Osteocyte (in vitro differentiated cells): ENCODE data around the gene TM4SF4. TPM values are rescaled to one million over a fixed set of nuclear protein-coding genes. Genes with fewer than 3 reads are reported as not detected.
A peak's percentile ranks its signal among the peaks of the same experiment; 100 is the strongest.
"Not testable (repeated sequence)": the region's sequence is repeated elsewhere in the genome, so short reads cannot be mapped to it uniquely, and the experiment has no call there.

Source experiments
- DNase-seq: peaks from one replicate; pipeline ENCODE4 v3.0.0; 2021; ENCODE audit warnings: mixed read lengths; ENCODE audit not compliant: unreplicated experiment; ENCODE audit errors: extremely low spot score
- H3K27ac Mint-ChIP-seq: one replicate; pipeline ENCODE4 v1.8.0; 2021; ENCODE audit warnings: mild to moderate bottlenecking, mixed read lengths; ENCODE audit not compliant: unreplicated experiment
- H3K27me3 Mint-ChIP-seq: one replicate; pipeline ENCODE4 v1.8.0; 2021; ENCODE audit warnings: mixed read lengths; ENCODE audit not compliant: unreplicated experiment
- H3K36me3 Mint-ChIP-seq: one replicate; pipeline ENCODE4 v1.8.0; 2021; ENCODE audit warnings: mixed read lengths; ENCODE audit not compliant: unreplicated experiment
- H3K4me1 Mint-ChIP-seq: one replicate; pipeline ENCODE4 v1.8.0; 2021; ENCODE audit warnings: mixed read lengths; ENCODE audit not compliant: unreplicated experiment
- H3K4me3 Mint-ChIP-seq: one replicate; pipeline ENCODE4 v1.8.0; 2021; ENCODE audit warnings: mild to moderate bottlenecking, moderate library complexity, mixed read lengths; ENCODE audit not compliant: unreplicated experiment
- H3K9me3 Mint-ChIP-seq: one replicate; pipeline ENCODE4 v1.8.0; 2021; ENCODE audit warnings: mixed read lengths; ENCODE audit not compliant: unreplicated experiment
- total RNA-seq: library from RNA; stranded (reverse); gene quantifications from 2 replicates; pipeline ENCODE4 v1.2.1, GENCODE V29; 2021
- TF ChIP-seq, protein P1 (sequence below): fragments of 200-600 bp; sonication (generic); IDR thresholded peaks from 2 replicates; pipeline ENCODE4 v1.5.0; 2021; ENCODE audit warnings: antibody characterized with exemption, mild to moderate bottlenecking, moderate library complexity

Gene TM4SF4
- total RNA-seq, 1 donor from 2014 or later, result not detected

DNA sequence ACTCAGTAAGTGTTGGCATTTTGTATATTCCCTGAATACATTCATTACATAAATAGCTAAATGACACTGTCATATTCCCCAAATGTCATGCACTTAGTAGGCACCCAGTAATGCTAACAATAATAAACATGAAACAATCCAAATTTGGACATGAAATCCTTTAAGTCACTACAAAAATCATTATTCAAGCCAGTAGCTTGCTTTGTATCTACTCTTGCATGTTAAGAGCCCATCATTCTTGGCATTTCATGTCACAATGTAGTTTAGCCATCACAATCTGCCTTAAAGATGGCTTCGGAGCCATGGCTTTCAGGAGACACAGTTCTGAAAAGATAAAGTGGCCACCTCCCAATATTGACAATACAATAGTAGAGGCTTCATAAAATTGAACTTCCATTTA is 32.9 kb upstream of the TM4SF4 start:
- H3K36me3 Mint-ChIP-seq, result no peaks in the 10 kb centered on the region
- H3K4me1 Mint-ChIP-seq, result peaks cover 25% of the 10 kb centered on the region
- no peak overlapping the region for H3K4me3 Mint-ChIP-seq
- TF ChIP-seq, protein P1, sequence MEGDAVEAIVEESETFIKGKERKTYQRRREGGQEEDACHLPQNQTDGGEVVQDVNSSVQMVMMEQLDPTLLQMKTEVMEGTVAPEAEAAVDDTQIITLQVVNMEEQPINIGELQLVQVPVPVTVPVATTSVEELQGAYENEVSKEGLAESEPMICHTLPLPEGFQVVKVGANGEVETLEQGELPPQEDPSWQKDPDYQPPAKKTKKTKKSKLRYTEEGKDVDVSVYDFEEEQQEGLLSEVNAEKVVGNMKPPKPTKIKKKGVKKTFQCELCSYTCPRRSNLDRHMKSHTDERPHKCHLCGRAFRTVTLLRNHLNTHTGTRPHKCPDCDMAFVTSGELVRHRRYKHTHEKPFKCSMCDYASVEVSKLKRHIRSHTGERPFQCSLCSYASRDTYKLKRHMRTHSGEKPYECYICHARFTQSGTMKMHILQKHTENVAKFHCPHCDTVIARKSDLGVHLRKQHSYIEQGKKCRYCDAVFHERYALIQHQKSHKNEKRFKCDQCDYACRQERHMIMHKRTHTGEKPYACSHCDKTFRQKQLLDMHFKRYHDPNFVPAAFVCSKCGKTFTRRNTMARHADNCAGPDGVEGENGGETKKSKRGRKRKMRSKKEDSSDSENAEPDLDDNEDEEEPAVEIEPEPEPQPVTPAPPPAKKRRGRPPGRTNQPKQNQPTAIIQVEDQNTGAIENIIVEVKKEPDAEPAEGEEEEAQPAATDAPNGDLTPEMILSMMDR, result no peak
- H3K27ac Mint-ChIP-seq, result no peak overlapping the region
- H3K27me3 Mint-ChIP-seq, result no peaks in the 10 kb centered on the region
- DNase-seq, result no peak
- no peaks in the 10 kb centered on the region for H3K9me3 Mint-ChIP-seq

DNA sequence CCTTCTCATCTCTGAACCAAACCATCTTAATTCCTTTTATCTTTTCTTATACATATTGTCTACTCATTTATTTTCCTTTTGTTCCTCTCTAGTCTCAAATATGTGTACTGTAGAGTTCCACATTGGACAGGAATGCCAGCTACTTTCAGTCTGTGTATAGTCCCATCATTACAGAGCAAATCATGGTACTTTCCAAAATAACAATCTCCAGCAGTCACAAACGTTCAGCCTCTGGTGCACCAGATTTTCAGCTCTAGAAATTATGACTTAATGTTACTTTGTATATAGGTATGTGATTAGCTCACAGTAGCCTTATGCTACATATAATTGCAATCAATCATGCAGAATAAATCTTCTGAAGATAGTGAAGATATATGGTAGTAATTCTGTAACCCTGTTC is 32.5 kb upstream of the TM4SF4 start:
- Mint-ChIP-seq H3K36me3 (no peaks in the 10 kb centered on the region), H3K9me3 (no peaks in the 10 kb centered on the region), H3K4me3 (no peak overlapping the region), H3K27ac (no peak overlapping the region), H3K27me3 (no peaks in the 10 kb centered on the region), H3K4me1 (peaks cover 25% of the 10 kb centered on the region)
- DNase-seq, result no peak
- TF ChIP-seq, protein P1, result no peak

DNA sequence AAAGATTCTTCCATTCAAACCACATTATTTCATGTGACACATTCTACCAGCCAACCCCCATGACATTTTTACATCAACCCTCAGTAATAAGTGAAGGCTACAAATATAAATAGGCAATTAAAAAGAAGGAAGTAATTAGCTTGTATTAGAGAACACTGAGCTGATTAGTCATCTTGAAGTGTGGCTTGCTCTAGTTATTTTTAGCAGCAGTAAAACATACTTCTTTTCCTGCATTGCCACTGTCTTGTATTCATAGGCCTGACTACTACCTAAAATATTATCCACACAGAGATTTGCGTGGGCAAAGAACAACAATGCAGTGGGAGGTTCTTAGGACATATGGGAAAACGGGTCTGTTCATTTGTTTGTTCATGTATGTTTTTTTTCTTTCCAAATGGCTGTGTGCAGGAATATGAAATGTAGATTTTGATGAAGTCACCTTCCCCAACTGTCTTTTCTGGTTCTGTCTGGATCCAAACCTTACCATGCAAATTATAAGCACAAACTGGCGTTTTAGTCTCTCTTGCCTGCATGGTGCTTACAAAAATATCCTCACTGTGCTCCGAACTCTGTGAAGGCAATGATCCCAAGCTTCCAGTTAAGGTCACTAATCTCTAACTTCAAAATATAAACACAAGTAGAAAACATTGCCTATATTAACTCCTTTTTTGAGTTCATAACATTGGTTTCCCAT is 31.5 kb upstream of the TM4SF4 start:
- peaks cover 28% of the 10 kb centered on the region for H3K4me1 Mint-ChIP-seq
- H3K9me3 Mint-ChIP-seq, result no peaks in the 10 kb centered on the region
- H3K4me3 Mint-ChIP-seq, result no peak overlapping the region
- TF ChIP-seq, protein P1, result no peak
- H3K27me3 Mint-ChIP-seq, result no peaks in the 10 kb centered on the region
- DNase-seq, result no peak
- peak overlapping the region; percentile 17 for H3K27ac Mint-ChIP-seq
- no peaks in the 10 kb centered on the region for H3K36me3 Mint-ChIP-seq

DNA sequence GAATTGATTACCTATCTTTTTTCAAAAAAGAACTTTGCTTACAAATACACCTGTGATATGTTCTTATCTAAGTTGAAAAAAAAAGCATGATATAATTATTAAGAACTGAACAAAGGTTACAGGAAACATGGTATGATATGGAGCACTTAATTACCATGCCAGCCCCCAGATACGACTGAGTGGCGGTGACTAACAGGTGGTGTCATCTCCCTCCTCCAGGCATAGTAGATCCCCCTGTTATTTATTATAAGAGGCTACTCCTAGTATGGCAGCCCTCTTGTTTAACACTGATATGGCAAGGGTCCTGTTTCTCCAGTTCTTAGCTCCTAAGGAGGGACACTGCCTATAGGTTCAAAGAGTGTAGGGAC is 31.0 kb upstream of the TM4SF4 start:
- TF ChIP-seq, protein P1, result no peak
- Mint-ChIP-seq H3K4me1 (peaks cover 34% of the 10 kb centered on the region), H3K27ac (no peak overlapping the region), H3K36me3 (no peaks in the 10 kb centered on the region), H3K9me3 (no peaks in the 10 kb centered on the region), H3K27me3 (no peaks in the 10 kb centered on the region), H3K4me3 (no peak overlapping the region)
- DNase-seq, result no peak

DNA sequence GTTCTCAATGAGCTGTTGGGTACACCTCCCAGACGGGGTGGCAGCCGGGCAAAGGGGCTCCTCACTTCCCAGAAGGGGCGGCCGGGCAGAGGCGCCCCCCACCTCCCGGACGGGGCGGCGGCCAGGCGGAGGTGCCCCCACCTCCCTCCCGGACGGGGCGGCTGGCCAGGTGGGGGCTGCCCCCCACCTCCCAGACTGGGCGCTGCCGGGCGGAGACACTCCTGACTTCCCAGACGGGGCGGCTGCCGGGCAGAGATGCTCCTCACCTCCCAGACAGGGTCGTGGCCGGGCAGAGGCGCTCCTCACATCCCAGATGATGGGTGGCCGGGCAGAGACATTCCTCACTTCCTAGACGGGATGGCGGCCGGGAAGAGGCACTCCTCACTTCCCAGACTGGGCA is 29.6 kb upstream of the TM4SF4 start:
- H3K27ac Mint-ChIP-seq, H3K27me3 Mint-ChIP-seq, DNase-seq, H3K9me3 Mint-ChIP-seq, H3K36me3 Mint-ChIP-seq, H3K4me3 Mint-ChIP-seq: not testable (repeated sequence)
- H3K4me1 Mint-ChIP-seq, result peaks cover 47% of the 10 kb centered on the region
